HepG2 (cell line): ENCODE data around the gene TRAPPC1. TPM values are rescaled to one million over a fixed set of nuclear protein-coding genes. Genes with fewer than 3 reads are reported as not detected.

Experiments used
- AHDC1 ChIP-seq: sonication (generic); formaldehyde crosslinking; IDR thresholded peaks from 2 replicates; pipeline ENCODE4 v1.5.1; 2020; ENCODE audit warnings: mild to moderate bottlenecking, missing genetic modification reagents, borderline replicate concordance
- DRAP1 ChIP-seq: IDR thresholded peaks from 2 replicates; pipeline ENCODE4 v1.6.1; 2016; ENCODE audit warnings: missing genetic modification reagents, missing compliant biosample characterization
- HDAC1 ChIP-seq: sonication (generic); formaldehyde crosslinking; IDR thresholded peaks from 2 replicates; pipeline ENCODE4 v1.5.1; 2020; ENCODE audit warnings: mild to moderate bottlenecking, missing genetic modification reagents
- HES4 ChIP-seq: sonication (generic); formaldehyde crosslinking; IDR thresholded peaks from 2 replicates; pipeline ENCODE4 v1.9.0; 2021; ENCODE audit warnings: mild to moderate bottlenecking, missing genetic modification reagents, borderline replicate concordance
- HIC2 ChIP-seq: sonication (generic); formaldehyde crosslinking; IDR thresholded peaks from 2 replicates; pipeline ENCODE4 v1.9.0; 2022; ENCODE audit warnings: low read depth, missing genetic modification reagents
- HNRNPK ChIP-seq: fragments of 200-400 bp; formaldehyde crosslinking; IDR thresholded peaks from 2 replicates; pipeline ENCODE4 v1.6.1; 2018; ENCODE audit warnings: low read length, low read depth, moderate library complexity, mild to moderate bottlenecking; ENCODE audit not compliant: poor library complexity, severe bottlenecking
- HNRNPUL1 ChIP-seq: fragments of 200-400 bp; formaldehyde crosslinking; IDR thresholded peaks from 2 replicates; pipeline ENCODE4 v1.6.1; 2017; ENCODE audit warnings: low read depth, mild to moderate bottlenecking, low read length, moderate library complexity
- KMT2A ChIP-seq: sonication (generic); formaldehyde crosslinking; IDR thresholded peaks from 2 replicates; pipeline ENCODE4 v1.4.0; 2020; ENCODE audit warnings: missing genetic modification reagents
- MAFF ChIP-seq: IDR thresholded peaks from 2 replicates; pipeline ENCODE4 v1.6.1; 2011; ENCODE audit warnings: low read depth, low read length, improper control_type of control experiment
- MYPOP ChIP-seq: sonication (generic); formaldehyde crosslinking; IDR thresholded peaks from 2 replicates; pipeline ENCODE4 v1.8.1; 2023; ENCODE audit warnings: mild to moderate bottlenecking, moderate library complexity, missing genetic modification reagents
- NFIB ChIP-seq: sonication (generic); formaldehyde crosslinking; IDR thresholded peaks from 2 replicates; pipeline ENCODE4 v1.9.0; 2021; ENCODE audit warnings: missing genetic modification reagents, mild to moderate bottlenecking, borderline replicate concordance
- PAXIP1 ChIP-seq: sonication (generic); formaldehyde crosslinking; conservative IDR thresholded peaks from 2 replicates; pipeline ENCODE4 v1.4.0; 2020; ENCODE audit warnings: mild to moderate bottlenecking, missing genetic modification reagents, moderate library complexity
- ZMYM2 ChIP-seq: sonication (generic); formaldehyde crosslinking; IDR thresholded peaks from 2 replicates; pipeline ENCODE4 v1.8.0; 2022; ENCODE audit warnings: mild to moderate bottlenecking, missing genetic modification reagents
- ZNF143 ChIP-seq: sonication (generic); formaldehyde crosslinking; IDR thresholded peaks from 2 replicates; pipeline ENCODE4 v1.4.0; 2020; ENCODE audit warnings: missing genetic modification reagents
- ZNF20 ChIP-seq: sonication (generic); formaldehyde crosslinking; IDR thresholded peaks from 2 replicates; pipeline ENCODE4 v1.4.0; 2020; ENCODE audit warnings: mild to moderate bottlenecking, moderate library complexity, missing genetic modification reagents
- ZSCAN9 ChIP-seq: IDR thresholded peaks from 2 replicates; pipeline ENCODE4 v1.6.1; 2016; ENCODE audit warnings: borderline replicate concordance
- polyA plus RNA-seq, 8 experiments: library from polyadenylated mRNA; depleted of rRNA in 3 of 8; stranded (reverse) in 7 of 8; unstranded in 1 of 8; fragments of >200 nt; fragmentation: Illumina TruSeq in 4 of 8; extraction: Trizol in 4 of 8; gene quantifications; 2 replicates each; pipeline versions ENCODE4 v1.2.1 to v1.2.3, GENCODE V29; 2011 to 2016; ENCODE audit warnings: low read depth in 4 of 8, missing spikeins in 1 of 8, mixed read lengths in 1 of 8; ENCODE audit not compliant: insufficient read depth in 1 of 8
- total RNA-seq, 5 experiments: library from RNA; depleted of rRNA; stranded (reverse); fragments of >200 nt; fragmentation: Illumina TruSeq; extraction: Trizol; gene quantifications; 2 replicates each; pipeline ENCODE4 v1.2.3, GENCODE V29; 2016; ENCODE audit warnings: low read depth in 1 of 5

TRAPPC1 gene
- total and polyA plus RNA-seq, 2 of the 13 experiments (the other 11 are each of a cell fraction or from before 2014, with no cell fraction given) = 28.1 to 44.9 TPM

GRCh38 chr17:7931709-7932482 lies at the start of gene TRAPPC1, which contains the start of gene CNTROB (continued):
- TF ChIP-seq DRAP1 (CRISPR knock-in tag) (peak; percentile 58), HNRNPK (no peak), PAXIP1 (peak; percentile 21; the same call in 1 of the 2 replicates), HIC2 (CRISPR knock-in tag) (no peak), NFIB (CRISPR knock-in tag) (no peak), ZNF20 (CRISPR knock-in tag) (no peak), HNRNPUL1 (no peak), MYPOP (CRISPR knock-in tag) (peak; percentile 28; the same call in 1 of the 2 replicates), HDAC1 (peak; percentile 79), KMT2A (CRISPR knock-in tag) (no peak), ZNF143 (CRISPR knock-in tag) (no peak), ZMYM2 (CRISPR knock-in tag) (no peak), ZSCAN9 (CRISPR knock-in tag) (peak; percentile 40; the same call in 1 of the 2 replicates), HES4 (CRISPR knock-in tag) (no peak), MAFF (no peak), AHDC1 (CRISPR knock-in tag) (no peak)
